ENCODE measurements around the gene RHBDL2.

GRCh38 chr1:38867208-38867607, 74.4 kb downstream of the RHBDL2 start:
- no peak for TF ChIP-seq POLR2A (IDR thresholded peaks at IDR 0.05)
- no peak for TF ChIP-seq CTCF (IDR thresholded peaks at IDR 0.05)
